Mucosa of rectum (tissue), 2 donors: ENCODE measurements around the gene SHROOM4.

Experiments
- H3K27ac ChIP-seq, 2 donors: one replicate each; pipeline ENCODE4 v1.7.0; 2013; ENCODE audit warnings: inconsistent platforms in 2 of 2, low read depth in 2 of 2, low read length in 2 of 2
- H3K27me3 ChIP-seq, 2 donors: one replicate each; pipeline ENCODE4 v1.7.0; 2013; ENCODE audit warnings: low read length in 2 of 2; ENCODE audit not compliant: control insufficient read depth in 2 of 2, insufficient read depth in 2 of 2
- H3K36me3 ChIP-seq, 2 donors: one replicate each; pipeline ENCODE4 v1.7.0; 2013; ENCODE audit warnings: low read length in 2 of 2; ENCODE audit not compliant: control insufficient read depth in 2 of 2, insufficient read depth in 2 of 2
- H3K4me1 ChIP-seq, 2 donors: one replicate each; pipeline ENCODE4 v1.7.0; 2013; ENCODE audit warnings: low read length in 2 of 2, mild to moderate bottlenecking in 1 of 2; ENCODE audit not compliant: control insufficient read depth in 2 of 2, insufficient read depth in 2 of 2
- H3K4me3 ChIP-seq, 2 donors: one replicate each; pipeline ENCODE4 v1.7.0; 2013; ENCODE audit warnings: low read length in 2 of 2
- H3K9ac ChIP-seq, 2 donors: one replicate each; pipeline ENCODE4 v1.7.0; 2013; ENCODE audit warnings: low read length in 2 of 2, low read depth in 1 of 2, mild to moderate bottlenecking in 1 of 2
- H3K9me3 ChIP-seq, 2 donors: one replicate each; pipeline ENCODE4 v1.7.0; 2013; ENCODE audit warnings: low read length in 2 of 2; ENCODE audit not compliant: control insufficient read depth in 2 of 2
- donor health status: healthy.
- donor health status: Normal muscosa, but diverticular disease.

Gene SHROOM4

DNA sequence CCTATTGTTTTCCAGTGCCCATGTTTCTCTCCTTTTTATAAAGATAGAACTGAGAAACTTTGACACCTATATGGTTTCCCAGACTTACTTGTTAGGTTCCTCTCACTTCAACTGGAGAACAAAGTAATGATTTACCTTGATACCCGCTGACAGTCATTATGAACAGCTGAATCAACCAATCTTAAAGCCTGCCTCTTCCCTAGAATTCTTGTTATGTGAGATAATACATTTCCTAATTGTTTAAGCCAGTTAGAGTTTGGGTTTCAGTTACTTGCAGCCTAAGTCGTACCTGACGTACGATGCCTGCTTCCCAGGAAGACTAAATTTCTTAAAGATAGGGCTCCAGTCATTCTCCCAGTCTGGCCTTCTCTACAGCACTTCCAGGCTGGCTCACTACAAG lies 97.3 kb downstream of the SHROOM4 start:
- H3K36me3 ChIP-seq, result no peaks in the 10 kb centered on the region
- no peak overlapping the region for H3K9ac ChIP-seq
- no peaks in the 10 kb centered on the region for H3K4me1 ChIP-seq
- peaks cover 0 to 2% of the 10 kb centered on the region in 2 donors for H3K27me3 ChIP-seq
- no peaks in the 10 kb centered on the region for H3K9me3 ChIP-seq
- H3K4me3 ChIP-seq, result no peak overlapping the region
- no peak overlapping the region for H3K27ac ChIP-seq

GRCh38 chrX:50712777-50713176 lies 101.2 kb downstream of the SHROOM4 start:
- peaks cover 0 to 2% of the 10 kb centered on the region in 2 donors for H3K27me3 ChIP-seq
- no peaks in the 10 kb centered on the region for H3K36me3 ChIP-seq
- no peaks in the 10 kb centered on the region for H3K4me1 ChIP-seq
- no peak overlapping the region for H3K9ac ChIP-seq
- H3K27ac ChIP-seq, result no peak overlapping the region
- no peaks in the 10 kb centered on the region for H3K9me3 ChIP-seq
- H3K4me3 ChIP-seq, result no peak overlapping the region

DNA sequence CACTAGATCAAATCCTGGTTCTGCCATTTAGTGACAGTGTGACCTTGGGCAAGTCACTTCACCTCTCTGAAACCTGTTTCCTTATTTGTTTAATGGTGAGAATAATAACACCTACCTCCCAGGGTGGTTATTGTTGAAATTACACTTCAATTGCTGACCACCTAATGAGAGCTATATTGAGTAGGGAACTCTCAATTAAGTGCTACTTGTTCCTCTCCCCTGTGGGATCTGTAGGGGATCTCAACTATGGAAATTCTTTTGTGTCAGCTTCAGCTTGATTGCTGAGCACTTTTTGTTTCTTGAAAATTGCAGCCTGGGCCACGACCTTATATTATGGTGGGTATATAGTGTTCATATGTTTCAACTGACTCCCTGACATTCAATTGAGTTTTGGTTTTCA lies 102.1 kb downstream of the SHROOM4 start:
- H3K9me3 ChIP-seq, result no peaks in the 10 kb centered on the region

GRCh38 chrX:50707955-50708699 lies 105.9 kb downstream of the SHROOM4 start:
- H3K9me3 ChIP-seq, result no peaks in the 10 kb centered on the region
- no peak overlapping the region for H3K27ac ChIP-seq

More for the DNA sequence above, 102.1 kb downstream of the SHROOM4 start:
- Histone ChIP-seq H3K27ac (no peak overlapping the region), H3K4me1 (no peaks in the 10 kb centered on the region), H3K4me3 (no peak overlapping the region), H3K9ac (no peak overlapping the region), H3K27me3 (peaks cover 0 to 2% of the 10 kb centered on the region in 2 donors), H3K36me3 (no peaks in the 10 kb centered on the region)

GRCh38 chrX:50707405-50707804 lies 106.6 kb downstream of the SHROOM4 start:
- no peak overlapping the region for H3K4me3 ChIP-seq
- H3K27ac ChIP-seq, result no peak overlapping the region
- peaks cover 2 to 6% of the 10 kb centered on the region in 2 donors for H3K27me3 ChIP-seq
- no peak overlapping the region for H3K9ac ChIP-seq
- no peaks in the 10 kb centered on the region for H3K9me3 ChIP-seq
- H3K4me1 ChIP-seq, result no peaks in the 10 kb centered on the region
- no peaks in the 10 kb centered on the region for H3K36me3 ChIP-seq

More at GRCh38 chrX:50707955-50708699, 105.9 kb downstream of the SHROOM4 start:
- no peak overlapping the region for H3K4me3 ChIP-seq
- H3K27me3 ChIP-seq, result peaks cover 2 to 6% of the 10 kb centered on the region in 2 donors
- H3K9ac ChIP-seq, result no peak overlapping the region
- H3K36me3 ChIP-seq, result no peaks in the 10 kb centered on the region
- no peaks in the 10 kb centered on the region for H3K4me1 ChIP-seq

DNA sequence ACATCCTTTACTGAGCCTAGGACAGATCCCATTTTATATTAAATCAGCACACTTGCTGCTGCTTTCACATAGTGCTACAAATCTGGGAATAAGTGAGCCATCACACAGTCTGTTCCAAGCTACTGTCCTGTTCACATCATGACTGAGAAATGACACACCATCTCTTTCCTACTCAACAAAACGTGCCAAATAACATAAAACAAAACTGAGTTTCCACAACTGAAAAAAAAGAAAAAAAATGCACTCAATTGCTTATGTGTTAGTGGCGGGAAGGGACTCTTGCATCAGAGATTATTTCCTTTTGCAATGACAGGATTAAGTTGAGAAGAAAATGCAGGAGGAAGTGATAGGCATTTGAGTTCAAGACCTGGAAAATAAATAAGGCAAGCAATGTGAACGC lies 109.0 kb downstream of the SHROOM4 start:
- Histone ChIP-seq H3K4me1 (no peaks in the 10 kb centered on the region), H3K36me3 (no peaks in the 10 kb centered on the region), H3K4me3 (no peak overlapping the region), H3K9ac (no peak overlapping the region), H3K9me3 (no peaks in the 10 kb centered on the region), H3K27ac (no peak overlapping the region), H3K27me3 (peaks cover 2 to 3% of the 10 kb centered on the region in 2 donors)

GRCh38 chrX:50704360-50704759 lies 109.6 kb downstream of the SHROOM4 start:
- Histone ChIP-seq H3K27ac (no peak overlapping the region), H3K4me1 (no peaks in the 10 kb centered on the region), H3K9ac (no peak overlapping the region), H3K27me3 (peaks cover 2 to 3% of the 10 kb centered on the region in 2 donors), H3K4me3 (no peak overlapping the region), H3K36me3 (no peaks in the 10 kb centered on the region), H3K9me3 (no peaks in the 10 kb centered on the region)

DNA sequence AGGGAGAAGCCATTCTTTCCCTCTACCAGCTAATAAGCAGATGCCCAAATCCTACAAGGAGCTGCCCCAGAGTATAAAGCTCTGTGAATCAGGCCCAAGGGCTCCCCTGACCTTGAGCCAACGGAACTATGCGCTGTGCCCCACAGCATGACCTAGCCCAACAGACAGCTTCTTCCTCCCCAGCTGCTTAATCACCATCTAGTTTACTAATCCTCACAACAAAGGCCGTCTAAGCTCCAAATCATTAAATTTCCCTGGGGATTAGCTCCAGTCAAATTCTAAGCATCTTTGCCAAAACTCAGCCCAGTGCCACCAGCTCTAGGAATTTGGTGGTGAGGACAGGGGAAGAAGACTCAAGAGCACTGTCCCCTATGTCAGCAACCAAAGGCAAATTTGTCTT lies 113.1 kb downstream of the SHROOM4 start:
- H3K27me3 ChIP-seq, result peaks cover 8% of the 10 kb centered on the region in 2 donors

DNA sequence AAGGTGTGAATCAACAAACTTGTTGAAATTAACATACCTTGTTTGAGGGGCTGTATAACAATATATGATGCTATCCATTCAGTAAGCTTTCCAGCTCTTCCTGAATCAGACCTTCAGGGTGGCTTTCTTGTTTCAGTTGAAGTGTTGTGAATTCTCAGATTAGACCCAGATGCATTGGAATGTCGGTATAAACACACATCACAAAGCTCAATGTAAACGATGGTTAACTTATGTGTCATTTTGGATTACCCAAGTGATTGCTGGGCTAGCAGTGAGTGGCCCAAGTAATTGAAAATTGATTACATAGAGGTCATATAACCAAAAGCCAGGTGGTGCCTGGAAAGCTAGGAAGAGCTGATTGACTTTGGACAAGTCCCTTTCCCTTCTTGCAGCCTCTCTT lies 115.0 kb downstream of the SHROOM4 start:
- H3K27ac ChIP-seq, result no peak overlapping the region

More for the DNA sequence above, 113.1 kb downstream of the SHROOM4 start:
- no peaks in the 10 kb centered on the region for H3K4me1 ChIP-seq
- H3K36me3 ChIP-seq, result no peaks in the 10 kb centered on the region
- H3K27ac ChIP-seq, result no peak overlapping the region
- no peak overlapping the region for H3K4me3 ChIP-seq
- H3K9ac ChIP-seq, result no peak overlapping the region
- H3K9me3 ChIP-seq, result no peaks in the 10 kb centered on the region

DNA sequence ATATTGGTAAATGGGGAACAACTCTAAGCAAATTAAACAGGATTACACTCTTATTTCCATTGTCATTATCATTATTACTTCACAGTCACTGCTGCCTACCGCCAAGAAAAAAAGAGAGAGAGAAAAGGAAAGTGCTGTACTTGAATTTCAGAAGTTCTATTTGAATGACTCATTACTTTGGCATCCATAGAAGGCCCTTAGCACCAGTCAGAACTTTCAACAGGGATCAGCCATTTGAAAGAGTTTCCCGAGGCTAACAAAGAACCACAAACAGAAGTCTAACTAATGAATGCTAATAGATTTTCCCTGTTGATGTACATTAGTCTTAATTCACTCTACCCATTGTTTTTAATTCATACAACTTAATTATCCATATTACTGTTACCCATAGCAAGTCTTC lies 116.3 kb downstream of the SHROOM4 start:
- Histone ChIP-seq H3K27me3 (peaks cover 8 to 16% of the 10 kb centered on the region in 2 donors), H3K27ac (no peak overlapping the region), H3K4me1 (no peaks in the 10 kb centered on the region), H3K9ac (no peak overlapping the region), H3K9me3 (no peaks in the 10 kb centered on the region), H3K36me3 (no peaks in the 10 kb centered on the region), H3K4me3 (no peak overlapping the region)

More for the DNA sequence above, 115.0 kb downstream of the SHROOM4 start:
- H3K9me3 ChIP-seq, result no peaks in the 10 kb centered on the region
- no peaks in the 10 kb centered on the region for H3K36me3 ChIP-seq
- no peaks in the 10 kb centered on the region for H3K4me1 ChIP-seq
- no peak overlapping the region for H3K4me3 ChIP-seq
- H3K27me3 ChIP-seq, result peaks cover 8 to 13% of the 10 kb centered on the region in 2 donors
- H3K9ac ChIP-seq, result no peak overlapping the region
